AG04450 (cell line): ENCODE data around the gene RIPOR2. TPM values are rescaled to one million over a fixed set of nuclear protein-coding genes. Genes with fewer than 3 reads are reported as not detected.

ENCODE experiments used
- CTCF ChIA-PET: fragments of 300-600, 350-600 bp; formaldehyde crosslinking; extraction: SDS; loops from one replicate; lab custom pipeline; 2022; ENCODE audit warnings: antibody characterized with exemption, inconsistent platforms; lab: Charles Lee
- POLR2A ChIA-PET: fragments of 350-600 bp; formaldehyde crosslinking; extraction: SDS; loops from one replicate; lab custom pipeline; 2021; ENCODE audit warnings: antibody characterized with exemption, inconsistent platforms; lab: Yijun Ruan, JAX
- DNase-seq: peaks from one replicate; pipeline ENCODE4 v3.0.0-alpha.2; 2011; ENCODE audit warnings: low read depth, low spot score
- H3K27ac ChIP-seq: one replicate; pipeline ENCODE4 v1.5.1; 2012; ENCODE audit warnings: low read depth, low read length, control low read depth
- H3K27me3 ChIP-seq: one replicate; pipeline ENCODE4 v1.6.0; 2012; ENCODE audit warnings: low read length; ENCODE audit not compliant: control insufficient read depth, insufficient read depth
- H3K4me3 ChIP-seq: 2 replicates; pipeline ENCODE4 v1.5.1; 2011; ENCODE audit warnings: mild to moderate bottlenecking, low read depth, low read length, control low read depth
- H3K9me3 ChIP-seq: 2 replicates; pipeline ENCODE4 v1.5.1; 2012; ENCODE audit warnings: low read length; ENCODE audit not compliant: control insufficient read depth, insufficient read depth
- CTCF ChIP-seq: IDR thresholded peaks from 2 replicates; pipeline ENCODE4 v1.5.1; 2011; ENCODE audit warnings: low read depth, low read length, control low read depth, inconsistent platforms
- polyA plus RNA-seq: library from polyadenylated mRNA; depleted of rRNA; stranded (reverse); fragments of >200 nt; gene quantifications from 2 replicates; pipeline ENCODE4 v1.2.3, GENCODE V29; 2011

The RIPOR2 gene
- polyA plus RNA-seq, 1 experiment: 7.3 TPM

DNA sequence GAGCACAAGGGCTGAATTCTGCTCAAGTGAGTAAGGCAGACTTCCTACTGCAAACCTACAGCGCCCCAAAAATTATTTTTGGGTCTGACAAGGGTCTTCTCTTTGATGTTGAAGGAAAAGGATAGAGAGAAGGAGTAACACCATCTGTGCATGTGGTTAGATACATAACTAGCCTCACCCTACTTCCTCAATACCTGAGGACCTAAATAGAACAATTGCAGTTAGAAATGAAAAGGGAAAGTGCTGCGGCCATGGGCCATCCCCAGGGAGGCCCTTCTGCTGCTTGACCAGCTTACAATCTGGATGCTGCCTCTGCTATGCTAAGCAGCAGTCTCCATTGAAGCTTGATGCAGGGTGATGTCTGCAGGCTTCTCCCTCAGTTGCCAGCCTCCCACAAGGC is 73.8 kb downstream of the RIPOR2 start:
- TF ChIP-seq CTCF: no peak
- ChIA-PET CTCF (interaction anchor here (1.0 kb wide), 1 partner anchor 209 kb away, joined by 6 read pairs; no protein-coding TSS in a partner anchor), POLR2A (no interaction called here)
- no peaks in the 10 kb centered on the region for H3K27me3 ChIP-seq
- H3K4me3 ChIP-seq: no peak overlapping the region
- no peaks in the 10 kb centered on the region for H3K9me3 ChIP-seq
- DNase-seq: no peak
- no peak overlapping the region for H3K27ac ChIP-seq

- Histone ChIP-seq H3K4me3 (no peak overlapping the region), H3K27ac (no peak overlapping the region), H3K9me3 (no peaks in the 10 kb centered on the region), H3K27me3 (no peaks in the 10 kb centered on the region)
- POLR2A ChIA-PET: no interaction called here
- TF ChIP-seq CTCF: no peak
- CTCF ChIA-PET: interaction anchor here (0.6 to 2.3 kb wide), 4 partner anchors 13 to 211 kb away, joined by 3 to 19 read pairs (median 5); no protein-coding TSS in a partner anchor
- DNase-seq: no peak
Measured at GRCh38 chr6:24859608-24860200, 76.1 kb downstream of the RIPOR2 start.

DNA sequence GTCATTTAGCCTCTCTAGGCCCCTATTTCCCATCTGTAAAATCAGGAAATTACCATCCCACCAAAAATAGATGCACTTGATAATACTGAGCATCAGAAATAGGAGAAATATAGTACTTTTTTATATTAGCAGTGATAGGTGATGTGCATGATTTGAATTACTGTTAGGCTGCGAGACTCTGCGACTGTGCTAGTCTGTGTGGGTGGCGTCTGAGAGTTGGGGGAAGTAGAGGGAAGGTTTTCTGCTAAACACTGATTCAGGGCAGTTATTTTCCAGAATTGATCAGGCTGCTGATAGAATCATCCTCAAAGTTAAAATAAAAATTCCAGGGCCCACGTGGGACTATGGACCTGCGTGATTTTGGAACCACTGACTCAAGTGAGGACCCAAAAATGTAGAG is 76.6 kb downstream of the RIPOR2 start:
- TF ChIP-seq CTCF: no peak
- ChIA-PET POLR2A (no interaction called here), CTCF (interaction anchor here (1.1 to 4.4 kb wide), 4 partner anchors 14 to 212 kb away, joined by 3 to 64 read pairs (median 11); no protein-coding TSS in a partner anchor)
- Histone ChIP-seq H3K4me3 (no peak overlapping the region), H3K9me3 (no peaks in the 10 kb centered on the region), H3K27ac (no peak overlapping the region), H3K27me3 (no peaks in the 10 kb centered on the region)
- no peak for DNase-seq

- H3K9me3 ChIP-seq: no peaks in the 10 kb centered on the region
- ChIA-PET CTCF (interaction anchor here (1.1 to 5.0 kb wide), 4 partner anchors 14 to 213 kb away, joined by 3 to 132 read pairs (median 34); no protein-coding TSS in a partner anchor), POLR2A (no interaction called here)
- no peak overlapping the region for H3K27ac ChIP-seq
- H3K4me3 ChIP-seq: no peak overlapping the region
- TF ChIP-seq CTCF: no peak
- no peaks in the 10 kb centered on the region for H3K27me3 ChIP-seq
- DNase-seq: no peak
Measured at GRCh38 chr6:24858177-24858653, 77.5 kb downstream of the RIPOR2 start.
